HEK293T (cell line): ENCODE results near the gene NSFL1C.
A peak's percentile ranks its signal among the peaks of the same experiment; 100 is the strongest.

Experiments
- CTCF ChIA-PET: fragments of 350-600 bp; formaldehyde crosslinking; extraction: SDS; loops from one replicate; lab custom pipeline; 2021; ENCODE audit warnings: antibody characterized with exemption, inconsistent platforms; lab: Yijun Ruan, JAX
- POLR2A ChIA-PET: fragments of 350-600 bp; formaldehyde crosslinking; extraction: SDS; loops from one replicate; lab custom pipeline; 2020; ENCODE audit warnings: antibody characterized with exemption, inconsistent platforms; lab: Yijun Ruan, JAX
- DNase-seq: peaks from one replicate; pipeline ENCODE4 v3.0.0; 2012; ENCODE audit warnings: mixed read lengths; ENCODE audit errors: extremely low spot score
- ARNT ChIP-seq: fragments of 450-650 bp; IDR thresholded peaks from 2 replicates; pipeline ENCODE4 v1.6.1; 2017; ENCODE audit warnings: mild to moderate bottlenecking
- BHLHE40 ChIP-seq: fragments of 450-650 bp; IDR thresholded peaks from 2 replicates; pipeline ENCODE4 v1.6.1; 2016; ENCODE audit warnings: mild to moderate bottlenecking, moderate library complexity, borderline replicate concordance
- CTBP1 ChIP-seq: fragments of 450-650 bp; IDR thresholded peaks from 2 replicates; pipeline ENCODE4 v1.6.1; 2016; ENCODE audit warnings: borderline replicate concordance
- ELF4 ChIP-seq: fragments of 450-650 bp; IDR thresholded peaks from 2 replicates; pipeline ENCODE4 v1.6.1; 2017; ENCODE audit warnings: antibody characterized with exemption
- FOXA1 ChIP-seq: fragments of 450-650 bp; IDR thresholded peaks from 2 replicates; pipeline ENCODE4 v1.6.1; 2016; ENCODE audit warnings: mild to moderate bottlenecking
- FOXK2 ChIP-seq: fragments of 450-650 bp; IDR thresholded peaks from 2 replicates; pipeline ENCODE4 v1.6.1; 2016; ENCODE audit warnings: mild to moderate bottlenecking
- FOXM1 ChIP-seq: fragments of 450-650 bp; IDR thresholded peaks from 2 replicates; pipeline ENCODE4 v1.6.1; 2017; ENCODE audit warnings: mild to moderate bottlenecking, borderline replicate concordance
- HDGF ChIP-seq: fragments of 450-650 bp; IDR thresholded peaks from 2 replicates; pipeline ENCODE4 v1.6.1; 2017; ENCODE audit warnings: antibody characterized with exemption, borderline replicate concordance
- L3MBTL2 ChIP-seq: fragments of 450-650 bp; conservative IDR thresholded peaks from 2 replicates; pipeline ENCODE4 v1.6.1; 2016; ENCODE audit warnings: mild to moderate bottlenecking
- LEF1 ChIP-seq: fragments of 450-650 bp; IDR thresholded peaks from 2 replicates; pipeline ENCODE4 v1.6.1; 2017; ENCODE audit warnings: mild to moderate bottlenecking, borderline replicate concordance
- NFRKB ChIP-seq: fragments of 450-650 bp; IDR thresholded peaks from 2 replicates; pipeline ENCODE4 v1.6.1; 2016; ENCODE audit warnings: mild to moderate bottlenecking, moderate library complexity
- PKNOX1 ChIP-seq: fragments of 450-650 bp; IDR thresholded peaks from 2 replicates; pipeline ENCODE4 v1.6.1; 2016
- SP1 ChIP-seq: fragments of 450-650 bp; IDR thresholded peaks from 2 replicates; pipeline ENCODE4 v1.6.1; 2017
- SUZ12 ChIP-seq: fragments of 450-650 bp; IDR thresholded peaks from 2 replicates; pipeline ENCODE4 v1.6.1; 2016; ENCODE audit warnings: mild to moderate bottlenecking
- TARDBP ChIP-seq: fragments of 450-650 bp; IDR thresholded peaks from 2 replicates; pipeline ENCODE4 v1.6.1; 2016
- ZNF384 ChIP-seq: fragments of 450-650 bp; IDR thresholded peaks from 2 replicates; pipeline ENCODE4 v1.6.1; 2016

NSFL1C gene

GRCh38 chr20:1396264-1396663, 70.4 kb downstream of the NSFL1C start:
- CTCF ChIA-PET = no interaction called here
- DNase-seq = no peak
- POLR2A ChIA-PET = no interaction called here
- TF ChIP-seq FOXM1 = no peak

GRCh38 chr20:1394686-1395085, 72.0 kb downstream of the NSFL1C start:
- CTCF ChIA-PET = no interaction called here
- TF ChIP-seq HDGF = no peak
- TF ChIP-seq BHLHE40 = no peak
- no peak for TF ChIP-seq NFRKB
- TF ChIP-seq PKNOX1 = no peak
- no peak for TF ChIP-seq SUZ12
- no peak for TF ChIP-seq L3MBTL2
- TF ChIP-seq SP1 = no peak
- no peak for TF ChIP-seq CTBP1
- TF ChIP-seq FOXM1 = no peak
- TF ChIP-seq ZNF384 = no peak
- TF ChIP-seq FOXK2 = no peak
- no peak for TF ChIP-seq ARNT
- no peak for TF ChIP-seq ELF4
- TF ChIP-seq FOXA1 = no peak
- no peak for TF ChIP-seq TARDBP
- TF ChIP-seq LEF1 = no peak
- POLR2A ChIA-PET = no interaction called here
- no peak for DNase-seq

GRCh38 chr20:1393507-1393882, 73.2 kb downstream of the NSFL1C start:
- POLR2A ChIA-PET = interaction anchor here (0.7 to 0.8 kb wide), 2 partner anchors 13 to 57 kb away, joined by 3 read pairs; no protein-coding TSS in a partner anchor
- DNase-seq = no peak
- no peak for TF ChIP-seq NFRKB
- TF ChIP-seq FOXK2 = no peak
- CTCF ChIA-PET = no interaction called here

GRCh38 chr20:1392693-1393506, 73.7 kb downstream of the NSFL1C start, which contains the start of gene FKBP1A:
Gene FKBP1A (minus strand): TSS chr20:1393054. CDS start chr20:1392998, 56 bp downstream.
- ChIA-PET CTCF (no interaction called here), POLR2A (interaction anchor here (0.7 to 2.1 kb wide), 5 partner anchors 10 to 66 kb away, joined by 3 to 14 read pairs (median 6); no protein-coding TSS in a partner anchor)
- TF ChIP-seq CTBP1 (no peak), FOXK2 (no peak), NFRKB (no peak), HDGF (no peak), FOXA1 (no peak), TARDBP (no peak), BHLHE40 (no peak), SP1 (no peak), ZNF384 (no peak), ARNT (no peak), ELF4 (no peak), FOXM1 (no peak), SUZ12 (no peak), L3MBTL2 (no peak), LEF1 (no peak), PKNOX1 (no peak)
- peak; percentile 94 for DNase-seq

- CTCF ChIA-PET = no interaction called here
- TF ChIP-seq ARNT = no peak
- no peak for TF ChIP-seq CTBP1
- no peak for TF ChIP-seq HDGF
- no peak for TF ChIP-seq FOXK2
- TF ChIP-seq SP1 = no peak
- TF ChIP-seq TARDBP = no peak
- no peak for TF ChIP-seq NFRKB
- TF ChIP-seq SUZ12 = no peak
- TF ChIP-seq ELF4 = no peak
- TF ChIP-seq L3MBTL2 = no peak
- DNase-seq = no peak
- POLR2A ChIA-PET = interaction anchor here (1.4 to 2.1 kb wide), 3 partner anchors 9 to 66 kb away, joined by 6 to 14 read pairs (median 7); no protein-coding TSS in a partner anchor
Measured at GRCh38 chr20:1392443-1392692, 74.3 kb downstream of the NSFL1C start.
